Measurements from ENCODE around the gene TRIM21. TPM values are rescaled to one million over a fixed set of nuclear protein-coding genes. Genes with fewer than 3 reads are reported as not detected.

Gene TRIM21
- total and polyA plus RNA-seq, 4 donors, result 15.2 to 32.0 (median 18.8) TPM

GRCh38 chr11:4433856-4434255, 40.4 kb upstream of the TRIM21 start:
- H3K4me1 ChIP-seq (ENCODE audit: control insufficient read depth in 5 of 5, insufficient read depth in 5 of 5, low read length in 5 of 5), result no peaks in the 10 kb centered on the region
- H3K4me3 ChIP-seq, result no peak overlapping the region
- H3K27ac ChIP-seq (ENCODE audit: low read depth in 1 of 2, low read length in 1 of 2), result no peak overlapping the region
- DNase-seq (no peak), ATAC-seq (ENCODE audit: insufficient read depth, low FRiP score) (no peak)
- TF ChIP-seq CTCF (IDR thresholded peaks at IDR 0.05; ENCODE audit: control extremely low read depth, extremely low read depth), result no peak
- H3K27me3 ChIP-seq (ENCODE audit: control insufficient read depth in 3 of 3, insufficient read depth in 3 of 3, low read length in 2 of 3), result no peaks in the 10 kb centered on the region
- H3K9ac ChIP-seq (ENCODE audit: insufficient read depth in 1 of 2, low read length in 2 of 2), result no peak overlapping the region
- 32 to 53% methylated on average over 2 of the region's 2 CpGs for WGBS, 2 donors
- no peaks in the 10 kb centered on the region for H3K36me3 ChIP-seq (ENCODE audit: control insufficient read depth in 4 of 4, insufficient read depth in 4 of 4, low read length in 4 of 4)
- peaks cover 0 to 5% (median 0%) of the 10 kb centered on the region in 4 donors for H3K9me3 ChIP-seq (ENCODE audit: control insufficient read depth in 4 of 4, insufficient read depth in 3 of 4, low read length in 3 of 4)

GRCh38 chr11:4430051-4430450, 36.5 kb upstream of the TRIM21 start:
- 70 to 85% methylated on average over 4 of the region's 4 CpGs for WGBS, 2 donors
- no peak overlapping the region for H3K9ac ChIP-seq (ENCODE audit: insufficient read depth in 1 of 2, low read length in 2 of 2)
- no peaks in the 10 kb centered on the region for H3K4me1 ChIP-seq (ENCODE audit: control insufficient read depth in 5 of 5, insufficient read depth in 5 of 5, low read length in 5 of 5)
- ATAC-seq (ENCODE audit: insufficient read depth, low FRiP score) (no peak), DNase-seq (no peak)
- no peaks in the 10 kb centered on the region for H3K27me3 ChIP-seq (ENCODE audit: control insufficient read depth in 3 of 3, insufficient read depth in 3 of 3, low read length in 2 of 3)
- no peaks in the 10 kb centered on the region for H3K36me3 ChIP-seq (ENCODE audit: control insufficient read depth in 4 of 4, insufficient read depth in 4 of 4, low read length in 4 of 4)
- H3K9me3 ChIP-seq (ENCODE audit: control insufficient read depth in 4 of 4, insufficient read depth in 3 of 4, low read length in 3 of 4), result peaks cover 0 to 5% (median 0%) of the 10 kb centered on the region in 4 donors
- TF ChIP-seq CTCF (IDR thresholded peaks at IDR 0.05; ENCODE audit: control extremely low read depth, extremely low read depth), result no peak
- no peak overlapping the region for H3K4me3 ChIP-seq
- H3K27ac ChIP-seq (ENCODE audit: low read depth in 1 of 2, low read length in 1 of 2), result no peak overlapping the region

DNA sequence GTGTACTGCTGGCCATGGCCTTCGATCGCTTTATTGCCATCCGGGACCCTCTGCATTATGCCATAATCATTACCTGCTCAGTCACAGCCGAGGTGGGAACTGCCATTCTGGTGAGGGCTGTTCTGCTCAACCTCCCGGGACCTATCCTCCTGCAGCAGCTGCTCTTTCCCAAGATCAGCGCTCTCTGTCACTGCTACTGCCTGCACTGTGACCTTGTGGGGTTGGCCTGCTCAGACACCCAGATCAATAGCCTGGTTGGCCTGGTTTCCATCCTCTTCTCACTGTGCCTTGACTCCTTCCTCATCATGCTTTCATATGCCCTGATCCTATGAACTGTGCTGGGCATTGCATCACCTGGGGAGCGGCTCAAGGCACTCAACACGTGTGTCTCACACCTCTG, 24.9 kb upstream of the TRIM21 start:
- no peak overlapping the region for H3K4me3 ChIP-seq
- H3K27ac ChIP-seq (ENCODE audit: low read depth in 1 of 2, low read length in 1 of 2), result no peak overlapping the region
- TF ChIP-seq CTCF (IDR thresholded peaks at IDR 0.05; ENCODE audit: control extremely low read depth, extremely low read depth), result no peak
- no peaks in the 10 kb centered on the region for H3K36me3 ChIP-seq (ENCODE audit: control insufficient read depth in 4 of 4, insufficient read depth in 4 of 4, low read length in 4 of 4)
- ATAC-seq (ENCODE audit: insufficient read depth, low FRiP score) (no peak), DNase-seq (no peak)
- 78 to 88% methylated on average over 8 of the region's 8 CpGs for WGBS, 2 donors
- H3K9ac ChIP-seq (ENCODE audit: insufficient read depth in 1 of 2, low read length in 2 of 2), result no peak overlapping the region
- H3K9me3 ChIP-seq (ENCODE audit: control insufficient read depth in 4 of 4, insufficient read depth in 3 of 4, low read length in 3 of 4), result no peaks in the 10 kb centered on the region
- H3K27me3 ChIP-seq (ENCODE audit: control insufficient read depth in 3 of 3, insufficient read depth in 3 of 3, low read length in 2 of 3), result no peaks in the 10 kb centered on the region
- no peaks in the 10 kb centered on the region for H3K4me1 ChIP-seq (ENCODE audit: control insufficient read depth in 5 of 5, insufficient read depth in 5 of 5, low read length in 5 of 5)

DNA sequence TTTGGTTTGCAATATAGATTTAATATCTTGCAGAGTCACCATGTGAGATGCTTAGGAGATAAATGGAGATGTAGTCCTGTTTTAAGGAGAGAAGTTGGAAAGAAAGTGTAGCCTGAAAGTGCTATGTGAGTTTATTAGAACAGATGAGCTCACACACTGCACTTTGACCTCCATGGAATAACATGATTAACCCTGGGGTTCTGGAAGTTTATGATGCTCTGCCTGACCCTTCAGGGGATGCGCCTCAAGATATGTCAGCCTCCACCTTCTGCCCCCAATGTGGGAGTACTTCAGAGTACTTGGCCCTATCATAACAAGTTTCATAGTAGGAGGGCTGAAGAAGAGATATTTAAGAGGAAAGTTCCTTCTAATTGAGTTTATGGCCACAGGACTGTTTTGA, 23.3 kb upstream of the TRIM21 start:
- Histone ChIP-seq H3K27me3 (ENCODE audit: control insufficient read depth in 3 of 3, insufficient read depth in 3 of 3, low read length in 2 of 3) (no peaks in the 10 kb centered on the region), H3K9me3 (ENCODE audit: control insufficient read depth in 4 of 4, insufficient read depth in 3 of 4, low read length in 3 of 4) (no peaks in the 10 kb centered on the region), H3K9ac (ENCODE audit: insufficient read depth in 1 of 2, low read length in 2 of 2) (no peak overlapping the region), H3K4me3 (no peak overlapping the region), H3K27ac (ENCODE audit: low read depth in 1 of 2, low read length in 1 of 2) (no peak overlapping the region), H3K4me1 (ENCODE audit: control insufficient read depth in 5 of 5, insufficient read depth in 5 of 5, low read length in 5 of 5) (no peaks in the 10 kb centered on the region), H3K36me3 (ENCODE audit: control insufficient read depth in 4 of 4, insufficient read depth in 4 of 4, low read length in 4 of 4) (no peaks in the 10 kb centered on the region)
- 57 to 71% methylated on average over 1 of the region's 1 CpG for WGBS, 2 donors
- DNase-seq (no peak), ATAC-seq (ENCODE audit: insufficient read depth, low FRiP score) (no peak)
- TF ChIP-seq CTCF (IDR thresholded peaks at IDR 0.05; ENCODE audit: control extremely low read depth, extremely low read depth), result no peak

All from lung (tissue), 12 donors.